Prostate gland (tissue), 2 donors: ENCODE measurements around the gene M1AP. TPM values are rescaled to one million over a fixed set of nuclear protein-coding genes. Genes with fewer than 3 reads are reported as not detected.

Source experiments
- DNase-seq: peaks from one replicate; pipeline ENCODE4 v3.0.0-alpha.2; 2019; ENCODE audit warnings: low spot score
- H3K27ac ChIP-seq, 2 donors: fragments of 200-600 bp; sonication (generic); 2 replicates each; pipeline ENCODE4 v1.5.1; 2017 to 2019
- H3K27me3 ChIP-seq: fragments of 200-600 bp; sonication (generic); replicated peaks from 2 replicates; pipeline ENCODE4 v1.5.1; 2019; ENCODE audit not compliant: insufficient read depth
- H3K36me3 ChIP-seq, 2 donors: fragments of 200-600 bp; sonication (generic); 1 replicate in 1 of 2; 2 replicates in 1 of 2; pipeline versions ENCODE4 v1.5.1 to v1.8.1; 2017 to 2019
- H3K4me1 ChIP-seq: fragments of 200-600 bp; sonication (generic); replicated peaks from 2 replicates; pipeline ENCODE4 v1.5.1; 2019
- H3K4me3 ChIP-seq, 2 donors: fragments of 200-600 bp; sonication (generic); 2 replicates each; pipeline ENCODE4 v1.5.1; 2017 to 2019
- H3K9me3 ChIP-seq: fragments of 200-600 bp; sonication (generic); 2 replicates; pipeline ENCODE4 v1.5.1; 2017
- CTCF ChIP-seq, 4 experiments: fragments of 200-600 bp in 2 of 4; fragments of 450-650 bp in 2 of 4; sonication (generic) in 2 of 4; IDR thresholded peaks; 1 replicate in 3 of 4; 2 replicates in 1 of 4; pipeline ENCODE4 v1.5.1; 2016 to 2019; ENCODE audit warnings: antibody characterized with exemption in 4 of 4, mild to moderate bottlenecking in 2 of 4, moderate library complexity in 2 of 4
- POLR2A ChIP-seq: fragments of 450-650 bp; IDR thresholded peaks from one replicate; pipeline ENCODE4 v1.6.1; 2016; ENCODE audit warnings: antibody characterized with exemption, mild to moderate bottlenecking
- POLR2AphosphoS5 ChIP-seq: sonication (generic); formaldehyde crosslinking; IDR thresholded peaks from one replicate; pipeline ENCODE4 v1.6.1; 2017; ENCODE audit warnings: antibody characterized with exemption
- WGBS: methylation state at CpG from one replicate; pipeline ENCODE4 v1.1.5; 2018; 5-methylcytosine and 5-hydroxymethylcytosine counted together
- intact Hi-C: fragments of 100-400 bp; cut with DNase I; formaldehyde crosslinking; loops from one replicate; pipeline ENCODE4 v1.14.2; 2022
- total RNA-seq, 2 donors: library from RNA; depleted of rRNA; stranded (reverse); fragments of >200 nt; gene quantifications; one replicate each; pipeline ENCODE4 v1.1.0, GENCODE V29; 2016

M1AP gene
- total RNA-seq, 2 donors from 2014 or later = 0.18 to 10.9 TPM

DNA sequence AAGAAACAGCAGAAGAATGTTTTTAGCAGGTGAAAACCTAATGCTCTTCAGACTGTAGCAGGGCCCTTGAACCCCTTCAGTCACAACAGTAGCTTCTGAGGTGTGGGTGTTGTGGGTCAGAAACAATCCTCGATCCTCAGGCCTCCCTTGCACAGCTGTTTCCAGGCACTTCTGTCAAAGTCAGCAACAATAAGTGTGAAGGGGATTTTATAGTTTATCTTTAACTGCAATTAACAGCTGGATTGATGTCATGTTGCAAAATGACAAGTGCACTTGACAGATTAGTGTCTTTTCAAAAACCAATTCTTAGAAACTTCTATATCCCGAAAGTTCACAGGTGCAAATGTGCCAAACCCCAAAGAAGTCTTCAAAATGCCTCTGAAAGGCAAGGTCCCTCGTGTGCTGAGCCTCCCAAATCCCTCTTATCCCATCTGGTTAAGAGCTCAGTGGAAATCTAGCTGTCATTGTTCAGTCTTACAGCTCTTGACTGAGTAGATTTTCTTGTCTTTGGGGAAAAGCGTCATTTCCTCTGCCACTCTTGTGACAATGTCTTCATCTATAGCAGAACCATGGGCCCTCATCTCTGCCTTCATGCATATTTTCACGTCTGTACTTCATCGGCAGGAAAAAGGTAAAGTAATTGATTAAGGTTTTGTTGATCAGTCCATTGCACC, 29.6 kb downstream of the M1AP start:
- 82% methylated on average over 6 of the region's 6 CpGs for WGBS
- intact Hi-C loops = no loop called here

DNA sequence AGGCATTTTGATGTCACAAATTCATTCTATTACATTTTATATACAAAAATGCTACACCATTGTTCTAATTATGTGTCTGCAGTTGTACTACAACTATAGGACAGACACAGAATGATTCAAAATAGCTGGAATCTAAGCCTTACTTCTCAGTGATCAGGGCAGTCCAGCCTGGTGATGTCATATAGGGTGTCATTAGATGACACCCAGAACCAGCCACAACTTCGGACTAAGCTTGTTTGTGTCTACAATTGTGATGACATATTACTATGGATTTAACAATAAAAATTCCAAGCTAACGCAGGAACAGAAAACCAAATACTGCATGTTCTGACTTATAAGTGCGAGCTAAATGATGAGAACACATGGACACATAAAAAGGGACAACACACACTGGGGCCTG, 31.0 kb downstream of the M1AP start:
- no peak for DNase-seq
- Histone ChIP-seq H3K4me3 (no peak overlapping the region), H3K9me3 (no peaks in the 10 kb centered on the region), H3K27ac (no peak overlapping the region), H3K4me1 (no peaks in the 10 kb centered on the region), H3K36me3 (no peaks in the 10 kb centered on the region), H3K27me3 (no peaks in the 10 kb centered on the region)
- TF ChIP-seq POLR2AphosphoS5 (no peak), CTCF (IDR thresholded peaks at IDR 0.05) (no peak), POLR2A (no peak)
- WGBS = 43% methylated on average over 3 of the region's 3 CpGs
- intact Hi-C loops = no loop called here

More for the DNA sequence above, 29.6 kb downstream of the M1AP start:
- TF ChIP-seq POLR2A (no peak), CTCF (IDR thresholded peaks at IDR 0.05) (no peak), POLR2AphosphoS5 (no peak)
- Histone ChIP-seq H3K4me3 (no peak overlapping the region), H3K36me3 (no peaks in the 10 kb centered on the region), H3K27me3 (no peaks in the 10 kb centered on the region), H3K27ac (no peak overlapping the region), H3K4me1 (no peaks in the 10 kb centered on the region), H3K9me3 (no peaks in the 10 kb centered on the region)
- no peak for DNase-seq

DNA sequence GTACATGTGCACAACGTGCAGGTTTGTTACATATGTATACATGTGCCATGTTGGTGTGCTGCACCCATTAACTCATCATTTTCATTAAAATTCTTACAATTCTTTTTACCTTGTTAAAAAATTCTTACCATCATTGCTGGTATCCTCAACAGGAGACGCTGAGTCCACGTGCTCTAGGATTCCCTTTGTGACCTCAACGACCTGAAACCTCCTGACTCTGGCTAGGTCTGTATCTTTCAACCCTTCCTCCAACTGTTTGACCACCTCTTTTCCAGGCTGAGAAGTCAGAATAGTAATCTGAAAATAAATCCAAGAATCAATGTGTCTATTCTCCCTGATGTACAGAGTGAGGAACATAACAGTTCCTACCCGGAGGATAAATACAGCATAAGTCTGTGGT, 41.2 kb downstream of the M1AP start:
- no peak for DNase-seq
- TF ChIP-seq POLR2A (no peak), CTCF (IDR thresholded peaks at IDR 0.05) (no peak), POLR2AphosphoS5 (no peak)
- H3K4me1 ChIP-seq = no peaks in the 10 kb centered on the region
- H3K4me3 ChIP-seq = no peak overlapping the region
- H3K27ac ChIP-seq = no peak overlapping the region
- WGBS = 37% methylated on average over 5 of the region's 5 CpGs
- no peaks in the 10 kb centered on the region for H3K9me3 ChIP-seq
- H3K36me3 ChIP-seq = no peaks in the 10 kb centered on the region
- H3K27me3 ChIP-seq = no peaks in the 10 kb centered on the region
- intact Hi-C loops = no loop called here

GRCh38 chr2:74603282-74604000, 44.7 kb downstream of the M1AP start:
- Histone ChIP-seq H3K4me1 (no peaks in the 10 kb centered on the region), H3K9me3 (no peaks in the 10 kb centered on the region), H3K36me3 (no peaks in the 10 kb centered on the region), H3K27me3 (no peaks in the 10 kb centered on the region), H3K27ac (no peak overlapping the region), H3K4me3 (no peak overlapping the region)
- DNase-seq = no peak
- intact Hi-C loops = no loop called here
- TF ChIP-seq POLR2AphosphoS5 (no peak), CTCF (IDR thresholded peaks at IDR 0.05) (no peak), POLR2A (no peak)
- WGBS = 68% methylated on average over 7 of the region's 7 CpGs
